HUES6 (cell line): ENCODE measurements around the gene NCAPD3.
A peak's percentile ranks its signal among the peaks of the same experiment; 100 is the strongest.
"Not testable (repeated sequence)": the region's sequence is repeated elsewhere in the genome, so short reads cannot be mapped to it uniquely, and the experiment has no call there.

Experiments
- H3K27ac ChIP-seq: 2 replicates; pipeline ENCODE4 v1.7.0; 2013; ENCODE audit warnings: low read depth, mild to moderate bottlenecking, low read length, inconsistent platforms
- H3K27me3 ChIP-seq: 2 replicates; pipeline ENCODE4 v1.6.1; 2013; ENCODE audit warnings: low read length; ENCODE audit not compliant: control insufficient read depth, insufficient read depth
- H3K36me3 ChIP-seq: 2 replicates; pipeline ENCODE4 v1.6.1; 2013; ENCODE audit warnings: low read length; ENCODE audit not compliant: control insufficient read depth, insufficient read depth
- H3K4me1 ChIP-seq: 2 replicates; pipeline ENCODE4 v1.6.1; 2013; ENCODE audit warnings: low read length; ENCODE audit not compliant: control insufficient read depth, insufficient read depth
- H3K4me3 ChIP-seq: 2 replicates; pipeline ENCODE4 v1.5.1; 2013; ENCODE audit warnings: low read depth, low read length
- H3K9ac ChIP-seq: one replicate; pipeline ENCODE4 v1.6.1; 2013; ENCODE audit warnings: mild to moderate bottlenecking, low read length
- H3K9me3 ChIP-seq: 2 replicates; pipeline ENCODE4 v1.6.1; 2013; ENCODE audit warnings: low read depth, low read length; ENCODE audit not compliant: control insufficient read depth, insufficient read depth

The NCAPD3 gene

GRCh38 chr11:134126217-134126822 lies 97.4 kb downstream of the NCAPD3 start:
- Histone ChIP-seq H3K4me1 (peaks cover 16% of the 10 kb centered on the region), H3K27me3 (peaks cover 18% of the 10 kb centered on the region), H3K36me3 (peaks cover 3% of the 10 kb centered on the region; the same call in 1 of the 2 replicates), H3K4me3 (no peak overlapping the region), H3K9ac (no peak overlapping the region), H3K9me3 (peaks cover 9% of the 10 kb centered on the region; the same call in 1 of the 2 replicates), H3K27ac (no peak overlapping the region)

GRCh38 chr11:134125507-134125906 lies 98.3 kb downstream of the NCAPD3 start:
- peaks cover 18% of the 10 kb centered on the region for H3K27me3 ChIP-seq
- H3K36me3 ChIP-seq = peaks cover 3% of the 10 kb centered on the region; the same call in 1 of the 2 replicates
- no peak overlapping the region for H3K27ac ChIP-seq
- peaks cover 3% of the 10 kb centered on the region; the same call in 1 of the 2 replicates for H3K9me3 ChIP-seq
- no peak overlapping the region for H3K4me3 ChIP-seq
- peaks cover 24% of the 10 kb centered on the region for H3K4me1 ChIP-seq
- H3K9ac ChIP-seq = no peak overlapping the region

- Histone ChIP-seq H3K27ac (no peak overlapping the region), H3K36me3 (peaks cover 3% of the 10 kb centered on the region; the same call in 1 of the 2 replicates), H3K9ac (peak overlapping the region; percentile 7), H3K4me3 (peak overlapping the region; percentile 54), H3K9me3 (no peaks in the 10 kb centered on the region; the same call in 1 of the 2 replicates), H3K27me3 (peaks cover 18% of the 10 kb centered on the region), H3K4me1 (peaks cover 29% of the 10 kb centered on the region)
These were observed 98.9 kb downstream of the NCAPD3 start for GRCh38 chr11:134124660-134125451.

GRCh38 chr11:134120921-134121526 lies 102.7 kb downstream of the NCAPD3 start:
- no peak overlapping the region for H3K4me3 ChIP-seq
- H3K27ac ChIP-seq = no peak overlapping the region

GRCh38 chr11:134120143-134120850 lies 103.5 kb downstream of the NCAPD3 start:
- H3K4me1 ChIP-seq = peaks cover 32% of the 10 kb centered on the region
- H3K9ac ChIP-seq = no peak overlapping the region
- no peak overlapping the region for H3K27ac ChIP-seq
- no peaks in the 10 kb centered on the region for H3K9me3 ChIP-seq
- H3K36me3 ChIP-seq = no peaks in the 10 kb centered on the region
- peaks cover 15% of the 10 kb centered on the region for H3K27me3 ChIP-seq
- H3K4me3 ChIP-seq = no peak overlapping the region

More at GRCh38 chr11:134120921-134121526, 102.7 kb downstream of the NCAPD3 start:
- H3K36me3 ChIP-seq = no peaks in the 10 kb centered on the region
- peaks cover 18% of the 10 kb centered on the region for H3K27me3 ChIP-seq
- H3K9me3 ChIP-seq = no peaks in the 10 kb centered on the region; the same call in 1 of the 2 replicates
- no peak overlapping the region for H3K9ac ChIP-seq
- peaks cover 36% of the 10 kb centered on the region for H3K4me1 ChIP-seq

GRCh38 chr11:134119094-134119493 lies 104.7 kb downstream of the NCAPD3 start:
- Histone ChIP-seq H3K4me1 (peaks cover 30% of the 10 kb centered on the region), H3K4me3 (no peak overlapping the region), H3K9ac (no peak overlapping the region), H3K36me3 (no peaks in the 10 kb centered on the region), H3K9me3 (no peaks in the 10 kb centered on the region), H3K27me3 (peaks cover 3% of the 10 kb centered on the region; the same call in 1 of the 2 replicates), H3K27ac (no peak overlapping the region)

- Histone ChIP-seq H3K4me3 (no peak overlapping the region), H3K27ac (no peak overlapping the region), H3K27me3 (no peaks in the 10 kb centered on the region), H3K9ac (no peak overlapping the region), H3K9me3 (no peaks in the 10 kb centered on the region), H3K36me3 (no peaks in the 10 kb centered on the region), H3K4me1 (peaks cover 30% of the 10 kb centered on the region)
These were observed 105.8 kb downstream of the NCAPD3 start for GRCh38 chr11:134118006-134118405.

GRCh38 chr11:134116210-134116609 lies 107.6 kb downstream of the NCAPD3 start:
- no peaks in the 10 kb centered on the region; the same call in 1 of the 2 replicates for H3K36me3 ChIP-seq

GRCh38 chr11:134113787-134114186 lies 110.0 kb downstream of the NCAPD3 start:
- peaks cover 11% of the 10 kb centered on the region for H3K4me1 ChIP-seq
- H3K27me3 ChIP-seq, H3K36me3 ChIP-seq, H3K9me3 ChIP-seq, H3K27ac ChIP-seq, H3K9ac ChIP-seq, H3K4me3 ChIP-seq: not testable (repeated sequence)

More at GRCh38 chr11:134116210-134116609, 107.6 kb downstream of the NCAPD3 start:
- no peaks in the 10 kb centered on the region for H3K27me3 ChIP-seq
- 0 out of 2 replicates have a peak, but pooled peaks cover 9% of the 10 kb centered on the region for H3K9me3 ChIP-seq
- H3K9ac ChIP-seq = no peak overlapping the region
- H3K27ac ChIP-seq = no peak overlapping the region
- peaks cover 29% of the 10 kb centered on the region for H3K4me1 ChIP-seq
- H3K4me3 ChIP-seq = no peak overlapping the region

GRCh38 chr11:134110252-134110815 lies 113.4 kb downstream of the NCAPD3 start:
- H3K27ac ChIP-seq = no peak overlapping the region
- no peak overlapping the region for H3K4me3 ChIP-seq
- 0 out of 2 replicates have a peak, but pooled peaks cover 11% of the 10 kb centered on the region for H3K9me3 ChIP-seq
- peaks cover 3% of the 10 kb centered on the region; the same call in 1 of the 2 replicates for H3K4me1 ChIP-seq
- H3K27me3 ChIP-seq = no peaks in the 10 kb centered on the region
- H3K9ac ChIP-seq = no peak overlapping the region
- H3K36me3 ChIP-seq = no peaks in the 10 kb centered on the region; the same call in 1 of the 2 replicates
